ENCODE measurements around the gene AGPAT4.

DNA sequence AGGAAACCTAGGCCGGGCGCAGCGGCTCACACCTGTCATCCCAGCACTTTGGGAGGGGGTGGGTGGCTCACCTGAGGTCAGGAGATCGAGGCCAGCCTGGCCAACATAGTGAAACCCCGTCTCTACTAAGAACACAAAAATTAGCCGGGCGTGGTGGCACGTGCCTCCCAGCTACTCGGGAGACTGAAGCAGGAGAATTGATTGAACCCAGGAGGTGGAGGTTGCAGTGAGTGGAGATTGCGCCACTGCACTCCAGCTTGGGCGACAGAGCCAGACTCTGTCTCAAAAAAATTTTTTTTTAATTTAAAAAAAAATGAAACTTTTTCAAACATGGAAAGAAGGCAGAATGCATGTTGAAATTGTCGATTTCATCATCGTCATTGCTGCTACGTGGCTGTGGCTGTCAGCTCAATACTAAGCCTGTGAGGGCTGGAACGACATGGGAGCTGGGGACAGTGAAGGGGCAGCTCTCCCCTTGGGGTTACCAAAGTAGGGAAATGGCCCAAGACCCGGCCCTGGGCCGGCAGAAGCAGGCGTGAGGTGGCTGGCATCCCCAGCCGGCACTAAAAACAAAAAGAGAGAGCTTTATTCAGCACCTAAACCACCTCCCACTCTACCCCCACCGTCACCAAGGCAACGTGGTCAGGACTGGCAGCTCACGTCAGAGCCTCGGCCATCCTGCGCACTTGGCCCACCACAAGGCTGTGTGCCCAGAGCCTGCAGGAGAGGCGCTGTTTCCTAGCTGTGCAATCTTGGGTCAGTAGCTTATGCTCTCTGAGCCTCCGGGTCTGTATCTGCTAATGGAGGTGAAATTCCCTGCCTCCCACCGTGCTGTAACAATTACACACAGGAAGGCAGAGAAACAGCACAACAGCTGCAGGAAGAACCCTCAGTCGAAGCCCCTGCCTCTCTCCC is 30.8 kb downstream of the AGPAT4 start:
- TF ChIP-seq, protein P1, sequence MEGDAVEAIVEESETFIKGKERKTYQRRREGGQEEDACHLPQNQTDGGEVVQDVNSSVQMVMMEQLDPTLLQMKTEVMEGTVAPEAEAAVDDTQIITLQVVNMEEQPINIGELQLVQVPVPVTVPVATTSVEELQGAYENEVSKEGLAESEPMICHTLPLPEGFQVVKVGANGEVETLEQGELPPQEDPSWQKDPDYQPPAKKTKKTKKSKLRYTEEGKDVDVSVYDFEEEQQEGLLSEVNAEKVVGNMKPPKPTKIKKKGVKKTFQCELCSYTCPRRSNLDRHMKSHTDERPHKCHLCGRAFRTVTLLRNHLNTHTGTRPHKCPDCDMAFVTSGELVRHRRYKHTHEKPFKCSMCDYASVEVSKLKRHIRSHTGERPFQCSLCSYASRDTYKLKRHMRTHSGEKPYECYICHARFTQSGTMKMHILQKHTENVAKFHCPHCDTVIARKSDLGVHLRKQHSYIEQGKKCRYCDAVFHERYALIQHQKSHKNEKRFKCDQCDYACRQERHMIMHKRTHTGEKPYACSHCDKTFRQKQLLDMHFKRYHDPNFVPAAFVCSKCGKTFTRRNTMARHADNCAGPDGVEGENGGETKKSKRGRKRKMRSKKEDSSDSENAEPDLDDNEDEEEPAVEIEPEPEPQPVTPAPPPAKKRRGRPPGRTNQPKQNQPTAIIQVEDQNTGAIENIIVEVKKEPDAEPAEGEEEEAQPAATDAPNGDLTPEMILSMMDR (IDR thresholded peaks at IDR 0.05) = no peak
- TF ChIP-seq EP300 (IDR thresholded peaks at IDR 0.05; ENCODE audit: borderline replicate concordance in 1 of 2, low read depth in 1 of 2, low read length in 1 of 2) = no peak
- TF ChIP-seq SIN3A (IDR thresholded peaks at IDR 0.05; ENCODE audit: borderline replicate concordance, low read depth, low read length) = no peak
- no peak for TF ChIP-seq TEAD4 (IDR thresholded peaks at IDR 0.05; ENCODE audit: borderline replicate concordance, insufficient read depth)
- TF ChIP-seq MEF2A (IDR thresholded peaks at IDR 0.05; ENCODE audit: borderline replicate concordance, low read depth) = no peak
- no peak for TF ChIP-seq POLR2AphosphoS5 (IDR thresholded peaks at IDR 0.05; ENCODE audit: low read depth, low read length)
- no peak for TF ChIP-seq FOXM1 (IDR thresholded peaks at IDR 0.05; ENCODE audit: low read depth)
